ENCODE measurements around the gene DKC1. TPM values are rescaled to one million over a fixed set of nuclear protein-coding genes. Genes with fewer than 3 reads are reported as not detected.

DKC1 gene
- total and polyA plus RNA-seq, 7 donors, result 21.2 to 61.0 (median 38.2) TPM

GRCh38 chrX:154800478-154801210 is 38.0 kb downstream of the DKC1 start:
- Histone ChIP-seq H3K27me3 (ENCODE audit: insufficient read depth in 3 of 3, low read length in 2 of 3) (no peaks in the 10 kb centered on the region), H3K4me1 (peaks cover 11% of the 10 kb centered on the region), H3K27ac (no peak overlapping the region), H3K36me3 (ENCODE audit: insufficient read depth in 1 of 2, low read depth in 1 of 2) (no peaks in the 10 kb centered on the region), H3K4me3 (no peak overlapping the region), H3K9me3 (no peaks in the 10 kb centered on the region)
- no peak for TF ChIP-seq CTCF (IDR thresholded peaks at IDR 0.05)
- no peak for ATAC-seq
- intact Hi-C loops (cut with DNase I), result loop anchor here in 1 of 2 donors (5.0 kb wide), 1 partner anchor 33 kb away; no protein-coding TSS in a partner anchor
- WGBS, 3 donors, result 68 to 78% (median 70%) methylated on average over 8 of the region's 8 CpGs
- no peak for DNase-seq

- Histone ChIP-seq H3K27ac (no peak overlapping the region), H3K4me3 (no peak overlapping the region), H3K27me3 (ENCODE audit: insufficient read depth in 3 of 3, low read length in 2 of 3) (no peaks in the 10 kb centered on the region), H3K36me3 (ENCODE audit: insufficient read depth in 1 of 2, low read depth in 1 of 2) (no peaks in the 10 kb centered on the region), H3K4me1 (peaks cover 11% of the 10 kb centered on the region), H3K9me3 (no peaks in the 10 kb centered on the region)
- ATAC-seq (no peak), DNase-seq (no peak)
- intact Hi-C loops (cut with DNase I), result loop anchor here in 1 of 2 donors (5.0 kb wide), 1 partner anchor 36 kb away; no protein-coding TSS in a partner anchor
- WGBS, 3 donors, result 72 to 81% (median 74%) methylated on average over 2 of the region's 2 CpGs
- no peak for TF ChIP-seq CTCF (IDR thresholded peaks at IDR 0.05)
Observed at GRCh38 chrX:154802947-154803346, 40.3 kb downstream of the DKC1 start.

GRCh38 chrX:154804261-154804956 is 41.7 kb downstream of the DKC1 start:
- peak overlapping the region; percentile 72 for H3K27ac ChIP-seq
- 18 to 37% (median 36%) methylated on average over 7 of the region's 7 CpGs for WGBS, 3 donors
- DNase-seq (no peak), ATAC-seq (peak in 1 of 4 donors; percentile 3)
- H3K9me3 ChIP-seq, result no peaks in the 10 kb centered on the region
- H3K4me1 ChIP-seq, result peaks cover 11% of the 10 kb centered on the region
- no peaks in the 10 kb centered on the region for H3K36me3 ChIP-seq (ENCODE audit: insufficient read depth in 1 of 2, low read depth in 1 of 2)
- no peaks in the 10 kb centered on the region for H3K27me3 ChIP-seq (ENCODE audit: insufficient read depth in 3 of 3, low read length in 2 of 3)
- intact Hi-C loops (cut with DNase I), result loop anchor here in 1 of 2 donors (5.0 kb wide), 1 partner anchor 37 kb away; no protein-coding TSS in a partner anchor
- no peak for TF ChIP-seq CTCF (IDR thresholded peaks at IDR 0.05)
- peak overlapping the region; percentile 78 for H3K4me3 ChIP-seq

- H3K9me3 ChIP-seq, result no peaks in the 10 kb centered on the region
- peak within 1 kb of the TSS; percentile 78 for H3K4me3 ChIP-seq
- DNase-seq (peak; percentile 75 to 86), ATAC-seq (peak; percentile 96 to 99 (median 98))
- H3K27me3 ChIP-seq (ENCODE audit: insufficient read depth in 3 of 3, low read length in 2 of 3), result no peaks in the 10 kb centered on the region
- TF ChIP-seq CTCF (IDR thresholded peaks at IDR 0.05), result no peak
- H3K27ac ChIP-seq, result peak within 1 kb of the TSS; percentile 72
- H3K36me3 ChIP-seq (ENCODE audit: insufficient read depth in 1 of 2, low read depth in 1 of 2), result no peaks in the 10 kb centered on the region
- 0 to 37% (median 0%) methylated on average over 50 to 65 of the region's 65 CpGs for WGBS, 3 donors
- intact Hi-C loops (cut with DNase I), result loop anchor here in 1 of 2 donors (5.0 kb wide), 1 partner anchor 38 kb away; no protein-coding TSS in a partner anchor
- peaks cover 8% of the 10 kb centered on the region for H3K4me1 ChIP-seq
Observed at GRCh38 chrX:154804957-154805695, 42.5 kb downstream of the DKC1 start, which contains the start of gene MPP1. MPP1 (minus strand) TSS chrX:154805485; CDS start chrX:154805373, 112 bp downstream.

All from psoas muscle (tissue), 8 donors.